Measurements from ENCODE around the gene CFAP157. TPM values are rescaled to one million over a fixed set of nuclear protein-coding genes. Genes with fewer than 3 reads are reported as not detected.

Gene CFAP157
- 0.24 TPM in 1 of 2 replicates, not detected in the other for total RNA-seq
- long read RNA-seq, partial matches to known transcripts = 0 of 4 reads
- long read RNA-seq, other reads (novel, unspliced or antisense) = 4 of 4 reads

DNA sequence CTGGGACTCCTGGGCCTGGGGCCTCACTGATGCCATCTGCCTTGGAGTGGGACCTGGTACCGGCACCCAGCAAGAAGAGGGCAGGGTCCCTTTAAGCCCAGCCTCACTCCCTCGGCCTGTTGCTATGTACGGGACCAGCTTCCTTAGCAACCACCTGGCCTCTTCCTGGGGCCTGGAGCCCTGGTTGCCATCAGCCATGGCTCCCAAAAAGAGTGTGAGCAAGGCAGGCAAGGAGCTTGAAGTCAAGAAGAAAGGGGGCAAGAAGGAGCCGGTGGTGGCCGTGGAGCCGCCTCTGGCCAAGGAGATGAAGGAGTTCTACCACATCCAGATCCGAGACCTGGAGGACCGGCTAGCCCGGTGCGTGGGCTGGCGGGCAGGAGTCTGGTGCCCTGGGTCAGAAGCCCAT lies at the start of gene CFAP157:
TSS of gene CFAP157 (plus strand) at position 153 of the 406 bp plus-strand sequence. CDS start at position 197, 44 bp downstream.
- DNase-seq (ENCODE audit: extremely low spot score, unreplicated experiment) = no peak
- TF ChIP-seq, protein P1, sequence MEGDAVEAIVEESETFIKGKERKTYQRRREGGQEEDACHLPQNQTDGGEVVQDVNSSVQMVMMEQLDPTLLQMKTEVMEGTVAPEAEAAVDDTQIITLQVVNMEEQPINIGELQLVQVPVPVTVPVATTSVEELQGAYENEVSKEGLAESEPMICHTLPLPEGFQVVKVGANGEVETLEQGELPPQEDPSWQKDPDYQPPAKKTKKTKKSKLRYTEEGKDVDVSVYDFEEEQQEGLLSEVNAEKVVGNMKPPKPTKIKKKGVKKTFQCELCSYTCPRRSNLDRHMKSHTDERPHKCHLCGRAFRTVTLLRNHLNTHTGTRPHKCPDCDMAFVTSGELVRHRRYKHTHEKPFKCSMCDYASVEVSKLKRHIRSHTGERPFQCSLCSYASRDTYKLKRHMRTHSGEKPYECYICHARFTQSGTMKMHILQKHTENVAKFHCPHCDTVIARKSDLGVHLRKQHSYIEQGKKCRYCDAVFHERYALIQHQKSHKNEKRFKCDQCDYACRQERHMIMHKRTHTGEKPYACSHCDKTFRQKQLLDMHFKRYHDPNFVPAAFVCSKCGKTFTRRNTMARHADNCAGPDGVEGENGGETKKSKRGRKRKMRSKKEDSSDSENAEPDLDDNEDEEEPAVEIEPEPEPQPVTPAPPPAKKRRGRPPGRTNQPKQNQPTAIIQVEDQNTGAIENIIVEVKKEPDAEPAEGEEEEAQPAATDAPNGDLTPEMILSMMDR (IDR thresholded peaks at IDR 0.05) = no peak
- H3K4me1 Mint-ChIP-seq (ENCODE audit: unreplicated experiment) = peaks cover 2% of the 10 kb centered on the region
- no peak within 1 kb of the TSS for H3K27ac Mint-ChIP-seq (ENCODE audit: unreplicated experiment)
- H3K27me3 Mint-ChIP-seq (ENCODE audit: unreplicated experiment) = no peaks in the 10 kb centered on the region
- no peaks in the 10 kb centered on the region for H3K9me3 Mint-ChIP-seq (ENCODE audit: unreplicated experiment)
- H3K4me3 Mint-ChIP-seq (ENCODE audit: unreplicated experiment) = no peak within 1 kb of the TSS
- H3K36me3 Mint-ChIP-seq (ENCODE audit: unreplicated experiment) = no peaks in the 10 kb centered on the region

DNA sequence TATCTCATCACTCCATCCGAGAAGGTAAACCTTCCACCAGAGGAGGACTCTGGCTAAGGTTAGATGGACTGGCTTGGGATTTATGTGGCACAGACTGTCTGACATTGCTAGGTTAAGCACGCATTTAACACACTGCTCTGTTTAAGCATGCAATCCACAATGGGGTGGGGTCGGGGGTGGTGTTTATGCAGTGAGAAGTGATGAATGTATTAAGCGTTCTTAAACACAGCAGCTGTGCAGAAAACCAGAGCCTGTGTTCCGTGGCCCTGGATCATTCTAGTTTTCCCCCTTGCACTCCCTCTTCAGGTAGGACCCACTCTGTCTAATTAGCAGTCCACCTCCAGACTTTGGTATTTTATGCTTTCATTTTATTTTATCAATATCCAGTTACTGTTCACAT lies 48.4 kb upstream of the CFAP157 start:
- Mint-ChIP-seq H3K27me3 (ENCODE audit: unreplicated experiment) (no peaks in the 10 kb centered on the region), H3K36me3 (ENCODE audit: unreplicated experiment) (peaks cover 51% of the 10 kb centered on the region), H3K27ac (ENCODE audit: unreplicated experiment) (no peak overlapping the region), H3K4me3 (ENCODE audit: unreplicated experiment) (no peak overlapping the region), H3K9me3 (ENCODE audit: unreplicated experiment) (no peaks in the 10 kb centered on the region), H3K4me1 (ENCODE audit: unreplicated experiment) (no peaks in the 10 kb centered on the region)
- TF ChIP-seq, protein P1 (IDR thresholded peaks at IDR 0.05) = no peak
- no peak for DNase-seq (ENCODE audit: extremely low spot score, unreplicated experiment)

DNA sequence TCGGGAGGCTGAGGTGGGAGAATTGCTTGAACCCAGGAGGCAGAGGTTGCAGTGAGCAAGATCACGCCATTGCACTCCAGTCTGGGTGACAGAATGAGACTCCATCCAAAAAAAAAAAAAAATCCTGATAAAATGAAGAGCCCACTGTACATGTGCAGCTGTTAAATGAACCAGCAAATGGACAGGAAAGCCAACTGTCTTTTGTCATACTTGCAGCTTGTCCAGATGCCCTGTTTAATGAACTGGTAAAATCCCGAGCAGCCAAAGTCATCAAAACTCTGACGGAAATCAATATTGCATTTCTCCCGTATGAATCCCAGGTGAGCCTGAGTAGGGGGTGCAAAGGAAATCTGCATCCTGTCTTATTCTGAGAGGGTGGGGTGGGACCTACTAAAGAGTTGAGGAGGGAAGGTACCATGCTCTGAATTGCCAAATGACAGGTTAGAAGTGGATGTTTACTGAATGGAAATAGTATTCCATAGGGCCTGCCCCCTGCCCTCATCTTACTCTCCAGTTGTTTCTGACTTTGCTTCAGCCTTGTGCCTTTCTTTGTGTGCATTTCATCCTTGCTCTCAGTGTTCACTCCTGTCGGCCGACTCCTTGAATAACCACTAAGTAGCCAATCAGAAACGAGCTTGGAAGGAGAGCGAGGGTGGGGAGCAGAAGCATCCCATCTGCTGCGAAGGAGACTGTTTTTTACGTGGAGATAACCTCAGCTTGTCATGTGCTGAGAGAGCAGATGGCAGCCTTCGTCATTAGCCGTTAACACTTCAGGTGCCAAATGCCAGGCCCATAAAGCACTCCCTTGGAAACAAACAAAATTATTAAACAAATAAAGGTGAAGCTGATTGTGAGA lies 45.7 kb upstream of the CFAP157 start:
- DNase-seq (ENCODE audit: extremely low spot score, unreplicated experiment) = no peak
- no peaks in the 10 kb centered on the region for H3K9me3 Mint-ChIP-seq (ENCODE audit: unreplicated experiment)
- TF ChIP-seq, protein P1 (IDR thresholded peaks at IDR 0.05) = no peak
- no peak overlapping the region for H3K27ac Mint-ChIP-seq (ENCODE audit: unreplicated experiment)
- H3K27me3 Mint-ChIP-seq (ENCODE audit: unreplicated experiment) = no peaks in the 10 kb centered on the region
- peaks cover 50% of the 10 kb centered on the region for H3K36me3 Mint-ChIP-seq (ENCODE audit: unreplicated experiment)
- peaks cover 13% of the 10 kb centered on the region for H3K4me1 Mint-ChIP-seq (ENCODE audit: unreplicated experiment)
- H3K4me3 Mint-ChIP-seq (ENCODE audit: unreplicated experiment) = no peak overlapping the region

GRCh38 chr9:127662617-127663016 lies 44.2 kb upstream of the CFAP157 start:
- TF ChIP-seq, protein P1 (IDR thresholded peaks at IDR 0.05) = no peak
- Mint-ChIP-seq H3K27me3 (ENCODE audit: unreplicated experiment) (no peaks in the 10 kb centered on the region), H3K4me1 (ENCODE audit: unreplicated experiment) (peaks cover 13% of the 10 kb centered on the region), H3K4me3 (ENCODE audit: unreplicated experiment) (no peak overlapping the region), H3K27ac (ENCODE audit: unreplicated experiment) (peak overlapping the region; percentile 20), H3K9me3 (ENCODE audit: unreplicated experiment) (no peaks in the 10 kb centered on the region), H3K36me3 (ENCODE audit: unreplicated experiment) (peaks cover 45% of the 10 kb centered on the region)
- DNase-seq (ENCODE audit: extremely low spot score, unreplicated experiment) = no peak

GRCh38 chr9:127664324-127664677 lies 42.5 kb upstream of the CFAP157 start:
- Mint-ChIP-seq H3K36me3 (ENCODE audit: unreplicated experiment) (peaks cover 52% of the 10 kb centered on the region), H3K4me3 (ENCODE audit: unreplicated experiment) (no peak overlapping the region)
- TF ChIP-seq, protein P1 (IDR thresholded peaks at IDR 0.05) = no peak

More at GRCh38 chr9:127664324-127664677, 42.5 kb upstream of the CFAP157 start:
- Mint-ChIP-seq H3K9me3 (ENCODE audit: unreplicated experiment) (no peaks in the 10 kb centered on the region), H3K4me1 (ENCODE audit: unreplicated experiment) (peaks cover 13% of the 10 kb centered on the region), H3K27ac (ENCODE audit: unreplicated experiment) (peak overlapping the region; percentile 32), H3K27me3 (ENCODE audit: unreplicated experiment) (no peaks in the 10 kb centered on the region)
- no peak for DNase-seq (ENCODE audit: extremely low spot score, unreplicated experiment)
